Brain microvascular endothelial cell (primary cell): Measurements from ENCODE around the gene LRRC49.

Experiments
- DNase-seq: peaks from one replicate; pipeline ENCODE4 v3.0.0-alpha.2; 2020
- H3K27ac ChIP-seq: fragments of 250-450 bp; sonication (Bioruptor Pico); 2 replicates; pipeline ENCODE4 v1.5.1; 2020; ENCODE audit warnings: mild to moderate bottlenecking, moderate library complexity
- H3K27me3 ChIP-seq: fragments of 250-450 bp; sonication (Bioruptor Pico); replicated peaks from 2 replicates; pipeline ENCODE4 v1.5.1; 2020; ENCODE audit warnings: mild to moderate bottlenecking
- H3K36me3 ChIP-seq: fragments of 250-450 bp; sonication (Bioruptor Pico); replicated peaks from 2 replicates; pipeline ENCODE4 v1.5.1; 2020; ENCODE audit warnings: mild to moderate bottlenecking
- H3K4me3 ChIP-seq: 2 replicates; pipeline ENCODE4 v1.5.1; 2011; ENCODE audit warnings: low read depth, mild to moderate bottlenecking, control low read depth, low read length, moderate library complexity
- CTCF ChIP-seq: IDR thresholded peaks from 2 replicates; pipeline ENCODE4 v1.5.1; 2011; ENCODE audit warnings: low read depth, mild to moderate bottlenecking, moderate library complexity, low read length, control low read depth, inconsistent platforms; ENCODE audit errors: missing control alignments
- in situ Hi-C: cut with HindIII; loops from 2 replicates; pipeline ENCODE4 v1.10.0; 2017; ENCODE audit warnings: low sequenced_read_pairs, low pct_ligation_motif_present

LRRC49 gene

GRCh38 chr15:70853318-70853972, 39.2 kb upstream of the LRRC49 start:
- in situ Hi-C loops: no loop called here

GRCh38 chr15:70853973-70854665, 38.5 kb upstream of the LRRC49 start, which contains the start of gene LARP6:
Gene LARP6 (minus strand): TSS chr15:70854157. CDS start chr15:70854088, 69 bp downstream.
- Histone ChIP-seq H3K4me3 (peak within 1 kb of the TSS; percentile 83), H3K27me3 (no peaks in the 10 kb centered on the region), H3K27ac (peak within 1 kb of the TSS; percentile 94), H3K36me3 (peaks cover 11% of the 10 kb centered on the region)
- no peak for TF ChIP-seq CTCF
- no peak for DNase-seq
- in situ Hi-C loops: no loop called here

More at GRCh38 chr15:70853318-70853972, 39.2 kb upstream of the LRRC49 start:
- Histone ChIP-seq H3K4me3 (peak overlapping the region; percentile 83), H3K27ac (peak overlapping the region; percentile 94), H3K36me3 (peaks cover 13% of the 10 kb centered on the region), H3K27me3 (no peaks in the 10 kb centered on the region)
- TF ChIP-seq CTCF: no peak
- peak; percentile 32 for DNase-seq

- H3K27me3 ChIP-seq: no peaks in the 10 kb centered on the region
- TF ChIP-seq CTCF: peak; percentile 13
- peak overlapping the region; percentile 94 for H3K27ac ChIP-seq
- peaks cover 11% of the 10 kb centered on the region for H3K36me3 ChIP-seq
- peak overlapping the region; percentile 83 for H3K4me3 ChIP-seq
- peak; percentile 40 for DNase-seq
- in situ Hi-C loops: no loop called here
These were observed 38.0 kb upstream of the LRRC49 start for GRCh38 chr15:70854666-70854976.

- in situ Hi-C loops: no loop called here
- Histone ChIP-seq H3K27me3 (no peaks in the 10 kb centered on the region), H3K27ac (peak overlapping the region; percentile 83), H3K4me3 (no peak overlapping the region), H3K36me3 (peaks cover 6% of the 10 kb centered on the region)
- no peak for TF ChIP-seq CTCF
- DNase-seq: no peak
These were observed 36.9 kb upstream of the LRRC49 start for GRCh38 chr15:70855764-70856163.

GRCh38 chr15:70856177-70856883, 36.3 kb upstream of the LRRC49 start:
- Histone ChIP-seq H3K36me3 (peaks cover 2% of the 10 kb centered on the region), H3K4me3 (no peak overlapping the region), H3K27me3 (no peaks in the 10 kb centered on the region), H3K27ac (peak overlapping the region; percentile 83)
- TF ChIP-seq CTCF: no peak
- in situ Hi-C loops: no loop called here
- DNase-seq: no peak
